ENCODE data around the gene EME1. TPM values are rescaled to one million over a fixed set of nuclear protein-coding genes. Genes with fewer than 3 reads are reported as not detected.
A peak's percentile ranks its signal among the peaks of the same experiment; 100 is the strongest.
"Not testable (repeated sequence)": the region's sequence is repeated elsewhere in the genome, so short reads cannot be mapped to it uniquely, and the experiment has no call there.

EME1 gene
- total RNA-seq, 2 donors from 2014 or later = 1.8 to 10.1 TPM

- Histone ChIP-seq H3K36me3 (peaks cover 18% of the 10 kb centered on the region), H3K4me3 (peak within 1 kb of the TSS; percentile 83), H3K27ac (peak within 1 kb of the TSS; percentile 86), H3K27me3 (no peaks in the 10 kb centered on the region), H3K4me1 (peaks cover 9% of the 10 kb centered on the region), H3K9ac (ENCODE audit: low read depth in 2 of 2, low read length in 2 of 2) (peak within 1 kb of the TSS; percentile 87 to 90), H3K9me3 (no peaks in the 10 kb centered on the region)
- TF ChIP-seq, protein P1, sequence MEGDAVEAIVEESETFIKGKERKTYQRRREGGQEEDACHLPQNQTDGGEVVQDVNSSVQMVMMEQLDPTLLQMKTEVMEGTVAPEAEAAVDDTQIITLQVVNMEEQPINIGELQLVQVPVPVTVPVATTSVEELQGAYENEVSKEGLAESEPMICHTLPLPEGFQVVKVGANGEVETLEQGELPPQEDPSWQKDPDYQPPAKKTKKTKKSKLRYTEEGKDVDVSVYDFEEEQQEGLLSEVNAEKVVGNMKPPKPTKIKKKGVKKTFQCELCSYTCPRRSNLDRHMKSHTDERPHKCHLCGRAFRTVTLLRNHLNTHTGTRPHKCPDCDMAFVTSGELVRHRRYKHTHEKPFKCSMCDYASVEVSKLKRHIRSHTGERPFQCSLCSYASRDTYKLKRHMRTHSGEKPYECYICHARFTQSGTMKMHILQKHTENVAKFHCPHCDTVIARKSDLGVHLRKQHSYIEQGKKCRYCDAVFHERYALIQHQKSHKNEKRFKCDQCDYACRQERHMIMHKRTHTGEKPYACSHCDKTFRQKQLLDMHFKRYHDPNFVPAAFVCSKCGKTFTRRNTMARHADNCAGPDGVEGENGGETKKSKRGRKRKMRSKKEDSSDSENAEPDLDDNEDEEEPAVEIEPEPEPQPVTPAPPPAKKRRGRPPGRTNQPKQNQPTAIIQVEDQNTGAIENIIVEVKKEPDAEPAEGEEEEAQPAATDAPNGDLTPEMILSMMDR (IDR thresholded peaks at IDR 0.05) = peak; percentile 99
- intact Hi-C loops (cut with DNase I) = loop anchor here (5.0 kb wide), 1 partner anchor 35 kb away; no protein-coding TSS in a partner anchor
- DNase-seq = peak; percentile 91
Observed at GRCh38 chr17:50397111-50397918, 24.3 kb downstream of the EME1 start, which contains the start of gene LRRC59. Gene LRRC59, minus strand, starts transcription at chr17:50397523. Its CDS starts 206 bp downstream, at chr17:50397317.

DNA sequence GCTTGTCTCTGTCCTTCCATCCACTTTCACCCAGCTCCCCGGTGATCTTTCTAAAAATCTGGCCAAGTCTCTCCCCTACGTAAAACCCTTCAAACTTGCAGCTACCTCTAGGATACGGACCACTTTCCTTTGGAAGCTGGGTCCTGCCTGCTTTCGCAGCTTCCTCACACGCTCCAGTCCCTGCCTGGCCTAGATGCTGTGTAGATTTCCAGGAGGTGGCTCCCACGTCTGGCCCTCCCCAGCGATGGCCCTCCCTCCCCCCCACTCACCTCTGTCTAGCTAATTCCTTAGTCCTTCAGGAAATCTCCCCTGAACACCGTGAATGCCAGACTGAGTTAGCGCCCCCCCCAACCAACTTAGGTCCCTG is 24.9 kb downstream of the EME1 start:
- H3K4me1 ChIP-seq = peaks cover 9% of the 10 kb centered on the region
- H3K27me3 ChIP-seq = no peaks in the 10 kb centered on the region
- TF ChIP-seq, protein P1 (IDR thresholded peaks at IDR 0.05) = no peak
- no peaks in the 10 kb centered on the region for H3K9me3 ChIP-seq
- no peak overlapping the region for H3K27ac ChIP-seq
- DNase-seq = no peak
- intact Hi-C loops (cut with DNase I) = loop anchor here (5.0 kb wide), 1 partner anchor 36 kb away; no protein-coding TSS in a partner anchor
- peak overlapping the region; percentile 87 to 90 for H3K9ac ChIP-seq (ENCODE audit: low read depth in 2 of 2, low read length in 2 of 2)
- H3K4me3 ChIP-seq = no peak overlapping the region
- peaks cover 18% of the 10 kb centered on the region for H3K36me3 ChIP-seq

GRCh38 chr17:50398672-50399071 is 25.6 kb downstream of the EME1 start:
- not testable (repeated sequence) for H3K9me3 ChIP-seq; H3K27me3 ChIP-seq; H3K9ac ChIP-seq (ENCODE audit: low read depth in 2 of 2, low read length in 2 of 2); H3K4me3 ChIP-seq; DNase-seq; H3K4me1 ChIP-seq; H3K27ac ChIP-seq
- intact Hi-C loops (cut with DNase I) = loop anchor here (5.0 kb wide), 1 partner anchor 36 kb away; no protein-coding TSS in a partner anchor
- peaks cover 12% of the 10 kb centered on the region for H3K36me3 ChIP-seq

- not testable (repeated sequence) for H3K4me1 ChIP-seq; H3K9me3 ChIP-seq; H3K27me3 ChIP-seq; H3K27ac ChIP-seq; H3K4me3 ChIP-seq; H3K9ac ChIP-seq (ENCODE audit: low read depth in 2 of 2, low read length in 2 of 2); H3K36me3 ChIP-seq; DNase-seq
- intact Hi-C loops (cut with DNase I) = loop anchor here (5.0 kb wide), 1 partner anchor 37 kb away; no protein-coding TSS in a partner anchor
Observed at GRCh38 chr17:50399591-50399990, 26.6 kb downstream of the EME1 start.

DNA sequence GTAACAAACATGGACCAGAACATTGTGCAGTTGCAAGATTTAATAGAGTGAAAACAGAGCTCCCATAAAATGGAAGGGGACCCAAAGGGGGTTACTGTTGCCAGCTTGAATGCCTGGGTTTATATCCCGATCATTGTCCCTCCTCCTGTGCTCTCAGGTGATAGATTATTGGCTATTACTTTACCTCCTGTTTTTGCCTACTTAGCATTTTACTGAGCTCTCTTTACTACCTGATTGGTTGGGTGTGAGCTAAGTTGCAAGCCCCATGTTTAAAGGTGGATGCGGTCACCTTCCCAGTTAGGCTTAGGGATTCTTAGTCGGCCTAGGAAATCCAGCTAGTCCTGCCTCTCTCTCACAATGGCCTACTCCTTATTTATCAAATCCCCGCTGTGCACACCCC is 32.3 kb downstream of the EME1 start:
- H3K36me3 ChIP-seq; H3K27ac ChIP-seq; H3K4me3 ChIP-seq; intact Hi-C loops (cut with DNase I); H3K4me1 ChIP-seq; H3K9ac ChIP-seq (ENCODE audit: low read depth in 2 of 2, low read length in 2 of 2); DNase-seq; H3K27me3 ChIP-seq; H3K9me3 ChIP-seq: not testable (repeated sequence)

DNA sequence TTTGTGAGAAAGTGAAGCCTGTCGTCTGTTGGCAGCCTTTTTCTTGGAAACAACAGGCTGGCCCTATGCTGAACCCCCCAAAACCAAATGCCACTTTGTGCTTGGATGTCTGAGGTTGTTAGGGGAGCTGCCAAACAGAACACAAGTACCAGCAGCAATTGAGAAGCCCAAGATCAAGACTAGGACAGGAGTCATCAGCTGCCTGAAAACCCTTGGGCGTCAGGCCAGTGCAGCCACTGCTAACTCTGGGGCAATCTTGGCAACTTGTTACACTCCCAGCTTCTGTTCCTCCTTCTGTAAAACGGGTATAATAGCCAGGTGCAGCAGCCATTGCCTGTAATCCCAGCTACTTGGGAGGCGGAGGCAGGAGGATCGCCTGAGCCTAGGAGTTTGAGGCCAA is 33.5 kb downstream of the EME1 start:
- intact Hi-C loops (cut with DNase I) = no loop called here
- H3K4me1 ChIP-seq = no peaks in the 10 kb centered on the region

More for the DNA sequence above, 33.5 kb downstream of the EME1 start:
- no peak for DNase-seq
- H3K4me3 ChIP-seq = no peak overlapping the region
- TF ChIP-seq, protein P1 (IDR thresholded peaks at IDR 0.05) = no peak
- no peak overlapping the region for H3K27ac ChIP-seq
- H3K9me3 ChIP-seq = no peaks in the 10 kb centered on the region
- H3K36me3 ChIP-seq = no peaks in the 10 kb centered on the region
- H3K9ac ChIP-seq (ENCODE audit: low read depth in 2 of 2, low read length in 2 of 2) = no peak overlapping the region
- H3K27me3 ChIP-seq = no peaks in the 10 kb centered on the region

All from colonic mucosa (tissue), 4 donors.